H1 (cell line): ENCODE measurements around the gene SHPK. TPM values are rescaled to one million over a fixed set of nuclear protein-coding genes. Genes with fewer than 3 reads are reported as not detected.

Source experiments
- KDM4A ChIP-seq: IDR thresholded peaks from one replicate; pipeline ENCODE4 v1.7.1; 2012; ENCODE audit warnings: low read depth, mild to moderate bottlenecking, moderate library complexity, low read length, inconsistent platforms; ENCODE audit not compliant: severe bottlenecking
- polyA plus RNA-seq, 7 experiments: library from polyadenylated mRNA; depleted of rRNA in 3 of 7; stranded (reverse) in 5 of 7; unstranded in 2 of 7; fragments of >200 nt in 5 of 7; fragments of 200-250 nt in 2 of 7; gene quantifications; 1 replicate in 5 of 7; 2 replicates in 1 of 7; 4 replicates in 1 of 7; pipeline versions ENCODE4 v1.2.1 to v1.2.3, GENCODE V29; 2011 to 2013; ENCODE audit warnings: missing spikeins in 2 of 7, mixed read lengths in 2 of 7
- total RNA-seq: library from RNA; stranded (reverse); fragmentation: NEBNext Ultra II Directional; extraction: Animal tissue kit (Norgen Biotek cat#: 25700); gene quantifications from 2 replicates; pipeline ENCODE4 v1.2.1, GENCODE V29; 2021

The SHPK gene
- total and polyA plus RNA-seq, 2 of the 8 experiments (the other 6 are each of a cell fraction or from before 2014, with no cell fraction given), result 28.6 to 36.7 TPM

DNA sequence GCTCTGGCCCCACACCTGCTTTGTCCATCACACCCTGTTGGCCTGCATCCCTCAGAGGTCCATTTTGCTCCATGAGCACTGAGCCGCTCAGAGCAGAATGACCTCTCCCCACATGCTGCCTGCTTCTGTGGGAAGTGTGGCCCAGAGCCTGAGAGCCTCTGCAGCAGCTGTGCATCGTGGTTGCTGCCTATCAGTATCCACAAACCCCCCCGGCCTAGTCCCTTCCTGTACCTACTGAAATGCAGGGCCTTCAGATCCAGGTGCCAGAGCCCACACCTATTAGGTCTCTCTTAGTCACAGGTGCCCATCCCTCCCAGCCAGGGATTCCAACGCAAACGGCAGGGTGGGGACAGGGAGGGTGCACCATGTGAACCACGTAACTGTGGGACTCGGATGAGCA is 61.8 kb downstream of the SHPK start (continued):
- TF ChIP-seq KDM4A, result no peak
